Amniotic epithelial cell (primary cell): ENCODE results near the gene ANO6.
"Not testable (repeated sequence)": the region's sequence is repeated elsewhere in the genome, so short reads cannot be mapped to it uniquely, and the experiment has no call there.

Experiments used
- DNase-seq: peaks from one replicate; pipeline ENCODE4 v3.0.0-alpha.2; 2010; ENCODE audit warnings: low read depth

The ANO6 gene

DNA sequence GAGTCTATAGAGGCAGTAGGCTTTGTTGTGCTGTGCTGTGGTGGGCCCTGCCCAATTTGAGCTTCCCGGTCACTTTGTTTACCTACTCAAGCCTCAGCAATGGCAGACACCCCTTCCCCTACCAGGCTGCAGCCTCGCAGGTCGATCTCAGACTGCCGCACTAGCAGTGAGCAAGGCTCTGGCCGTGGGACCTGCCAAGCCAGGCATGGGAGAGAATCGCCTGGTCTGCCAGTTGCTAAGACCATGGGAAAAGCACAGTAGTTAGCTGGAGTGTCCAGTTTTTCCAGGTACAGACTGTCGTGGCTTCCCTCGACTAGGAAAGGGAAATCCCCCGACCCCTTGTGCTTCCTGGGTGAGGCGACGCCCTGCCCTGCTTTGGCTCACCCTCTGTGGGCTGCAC, 26.3 kb downstream of the ANO6 start:
- no peak for DNase-seq

GRCh38 chr12:45243963-45244362, 28.1 kb downstream of the ANO6 start:
- DNase-seq = no peak

DNA sequence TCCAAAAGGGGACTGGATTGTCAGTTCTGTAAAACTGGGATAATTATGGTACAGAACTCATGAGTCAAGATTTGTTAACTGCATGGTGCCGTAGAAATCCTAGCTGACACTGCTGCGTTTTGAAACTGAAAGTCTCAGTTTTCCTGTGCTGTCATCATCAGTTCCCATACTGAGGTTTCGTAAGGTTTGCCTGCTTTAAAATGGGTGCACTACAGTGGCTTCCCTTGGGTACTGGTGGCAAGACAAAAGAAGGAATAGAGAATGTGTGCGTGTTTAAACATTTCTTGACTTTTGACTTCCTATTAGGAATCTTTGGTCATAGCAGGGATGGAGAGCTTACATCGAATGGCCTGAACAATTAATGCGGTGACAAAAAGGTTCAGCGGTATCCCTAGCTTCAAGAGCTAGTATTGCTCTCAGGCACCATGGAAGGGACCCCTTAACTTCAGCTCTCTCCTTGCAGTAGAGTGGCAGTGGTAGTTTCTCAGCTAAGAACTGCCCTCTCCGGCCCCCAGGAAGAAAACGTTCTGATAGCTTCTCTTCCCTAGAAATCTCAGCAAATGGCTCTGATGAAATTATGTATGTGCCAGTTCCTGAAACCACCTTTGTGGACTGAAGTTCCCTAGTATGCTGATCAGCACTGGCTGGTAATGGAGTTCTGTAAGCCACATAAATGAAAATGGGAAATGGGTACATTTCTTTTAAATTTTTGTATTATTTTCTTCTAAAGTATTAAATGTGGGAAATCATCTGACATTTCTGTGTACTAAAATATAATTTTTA, 28.9 kb downstream of the ANO6 start:
- peak; percentile 69 for DNase-seq

GRCh38 chr12:45246236-45246635, 30.3 kb downstream of the ANO6 start:
- DNase-seq = peak; percentile 57

- DNase-seq = peak; percentile 22
Measured at GRCh38 chr12:45247589-45247988, 31.7 kb downstream of the ANO6 start.

DNA sequence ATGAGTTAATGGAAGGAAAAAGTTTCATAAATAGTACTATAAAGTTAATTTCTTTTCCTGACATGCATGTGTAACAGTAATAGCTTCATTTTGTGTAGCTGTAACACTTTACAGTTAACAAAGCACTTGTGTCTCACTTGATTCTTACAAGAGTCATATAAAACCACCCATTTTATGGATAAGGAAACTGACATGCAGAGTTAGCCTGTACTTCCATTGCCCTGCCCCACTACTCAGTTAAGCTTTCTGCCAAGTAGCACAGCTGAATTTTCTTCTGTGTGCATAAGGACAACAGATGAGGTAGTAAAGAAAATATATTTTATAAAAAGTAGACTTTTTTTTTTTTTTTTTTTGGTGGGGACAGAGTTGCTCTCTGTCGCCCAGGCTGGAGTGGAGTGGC, 32.2 kb downstream of the ANO6 start:
- DNase-seq = no peak

GRCh38 chr12:45254254-45254653, 38.4 kb downstream of the ANO6 start:
- DNase-seq = no peak

DNA sequence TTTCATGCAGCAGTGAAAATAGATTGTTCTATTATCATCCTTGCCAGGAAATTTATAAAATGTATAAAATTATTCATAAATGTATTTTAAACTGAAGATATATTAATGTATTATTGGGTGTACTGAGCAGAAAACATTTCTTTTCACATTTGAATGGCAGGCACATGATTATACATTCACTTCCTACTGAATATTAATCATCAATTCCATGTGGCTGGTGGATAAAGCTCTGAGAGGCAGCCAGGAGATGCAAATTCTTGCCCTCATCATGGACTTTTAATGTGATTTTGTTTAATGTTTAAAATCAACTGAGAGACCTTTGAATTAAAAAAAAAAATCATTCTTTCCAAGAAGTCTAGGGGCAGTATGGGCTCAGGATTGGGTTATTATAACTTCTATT, 40.8 kb downstream of the ANO6 start:
- no peak for DNase-seq

GRCh38 chr12:45257185-45257930, 41.5 kb downstream of the ANO6 start:
- peak; percentile 14 for DNase-seq

DNA sequence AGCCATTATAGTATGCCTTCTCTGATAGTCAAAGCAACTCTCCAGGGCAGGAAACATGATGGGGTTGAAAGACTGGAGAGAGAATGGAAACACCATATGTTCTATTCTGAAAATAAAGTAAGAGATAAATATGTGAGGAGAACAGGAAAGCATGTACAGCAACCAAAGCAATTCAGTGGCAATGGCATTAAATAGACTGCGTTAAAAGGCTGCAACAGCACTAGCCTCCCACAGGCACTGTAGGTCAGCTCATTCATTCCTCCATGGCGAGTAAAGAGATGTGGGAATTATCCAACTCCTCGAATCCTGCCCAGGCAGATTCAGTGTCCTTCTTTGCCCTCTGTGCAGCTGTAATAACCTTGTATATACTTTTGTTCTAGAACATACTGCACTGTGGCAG, 43.8 kb downstream of the ANO6 start:
- DNase-seq = peak; percentile 54

DNA sequence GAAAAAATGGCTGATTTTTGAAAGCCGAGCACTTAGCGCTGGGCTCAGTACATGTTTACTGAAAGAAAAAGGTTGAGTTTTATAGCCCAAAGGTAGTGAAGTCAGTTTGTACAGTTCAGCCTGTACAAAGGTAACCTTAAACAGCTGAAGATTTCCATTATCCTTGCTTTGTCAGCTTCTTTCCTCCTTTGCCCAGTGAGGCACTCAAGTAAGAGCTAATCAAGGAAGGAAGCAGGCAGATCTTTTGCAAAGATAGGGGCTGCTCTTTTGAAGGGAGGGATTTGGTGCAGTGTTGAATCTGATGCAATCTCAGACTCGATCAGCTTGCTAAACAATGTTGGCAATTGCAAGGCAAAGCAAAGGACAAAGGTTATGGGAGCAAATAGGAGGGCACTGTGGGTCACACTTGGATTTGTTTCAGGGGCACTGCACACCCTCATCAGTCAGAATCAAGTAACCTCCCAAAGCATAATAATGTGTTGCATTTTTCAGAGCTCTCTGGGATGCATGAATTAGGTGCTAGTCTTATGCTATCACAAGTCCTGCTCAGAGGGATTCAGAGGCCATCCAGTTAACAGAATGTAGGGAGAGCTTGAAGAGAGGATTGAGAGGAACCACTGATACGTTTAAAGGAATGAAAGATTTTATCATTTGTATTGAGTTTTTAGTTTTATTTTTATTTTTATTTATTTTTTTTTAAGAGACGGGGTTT, 44.4 kb downstream of the ANO6 start:
- DNase-seq = peak; percentile 75

DNA sequence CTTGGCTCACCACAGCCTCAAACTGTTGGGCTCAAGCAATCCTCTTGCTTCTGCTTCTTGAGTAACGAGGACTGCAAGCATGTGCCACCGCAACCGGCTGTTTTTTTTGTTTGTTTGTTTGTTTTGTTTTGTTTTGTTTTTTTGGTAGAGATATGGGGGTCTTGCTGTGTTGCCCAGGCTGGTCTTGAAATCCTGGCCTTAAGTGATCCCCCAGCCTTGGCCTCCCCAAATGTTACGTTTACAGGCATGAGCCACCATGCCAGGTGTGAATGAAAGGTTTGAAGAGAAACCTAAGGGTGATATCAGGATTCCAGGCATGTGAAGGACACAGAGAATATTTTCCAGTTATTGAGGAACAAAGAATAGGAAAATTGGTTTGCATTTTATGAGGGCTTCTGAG, 45.0 kb downstream of the ANO6 start:
- no peak for DNase-seq

- not testable (repeated sequence) for DNase-seq
Measured at GRCh38 chr12:45262185-45262584, 46.3 kb downstream of the ANO6 start.

- DNase-seq = no peak
Measured at GRCh38 chr12:45263587-45263986, 47.7 kb downstream of the ANO6 start.

- peak; percentile 88 for DNase-seq
Measured at GRCh38 chr12:45268672-45269411, 52.9 kb downstream of the ANO6 start.

GRCh38 chr12:45269412-45269751, 53.5 kb downstream of the ANO6 start:
- no peak for DNase-seq

GRCh38 chr12:45270951-45271350, 55.1 kb downstream of the ANO6 start:
- DNase-seq = no peak

GRCh38 chr12:45273717-45274271, 57.9 kb downstream of the ANO6 start:
- DNase-seq = peak; percentile 99

DNA sequence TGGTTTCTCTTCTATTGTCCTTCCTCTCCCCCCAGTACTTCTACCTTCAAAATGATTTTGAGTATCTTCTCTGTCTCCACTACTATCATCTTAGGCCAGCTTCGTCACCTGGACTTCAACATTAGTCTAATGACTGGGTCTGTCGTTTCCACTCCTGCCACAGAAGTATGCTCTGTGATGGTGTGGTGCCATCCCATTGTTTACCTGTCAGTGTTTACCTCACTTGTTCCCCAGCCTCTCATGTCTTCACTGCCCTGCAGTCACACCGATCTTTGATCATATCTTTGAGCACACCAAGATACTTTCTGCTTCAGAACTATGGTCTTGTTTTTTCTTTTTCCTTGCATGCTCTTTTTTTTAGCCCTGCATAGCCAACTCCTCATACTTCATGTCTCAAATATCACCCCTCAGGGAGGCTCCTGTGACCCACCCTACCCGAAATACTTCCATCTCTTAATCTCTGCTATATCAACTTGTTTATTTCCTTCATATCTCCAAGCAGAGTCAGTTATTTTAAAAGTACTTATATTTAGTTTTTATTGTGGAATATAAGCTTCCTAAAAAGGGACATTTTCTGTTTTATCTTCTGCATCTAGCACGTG, 60.4 kb downstream of the ANO6 start:
- DNase-seq = no peak

DNA sequence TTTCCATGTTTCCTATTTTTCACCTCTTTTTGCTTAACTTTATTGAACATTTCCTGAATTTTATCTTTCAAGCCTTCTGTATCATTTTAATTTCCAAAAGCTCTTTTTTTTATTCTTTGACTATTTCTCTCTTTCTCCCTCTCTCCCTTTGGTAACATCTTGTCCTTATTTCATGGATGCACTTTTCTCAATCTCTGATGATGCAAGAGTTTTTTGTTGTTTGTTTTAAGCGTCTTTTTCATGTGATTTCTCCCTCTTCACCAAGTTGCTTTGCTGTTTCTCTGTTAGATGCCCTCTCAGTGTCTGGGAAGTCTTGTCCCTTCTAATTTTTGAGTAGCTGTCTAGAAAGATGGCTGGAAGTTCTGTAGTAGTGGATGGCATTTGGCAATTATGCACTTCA, 62.6 kb downstream of the ANO6 start:
- DNase-seq = peak; percentile 55
